ENCODE results near the gene FOXO1.

FOXO1 gene

GRCh38 chr13:40682449-40683240, 16.2 kb upstream of the FOXO1 start:
- no peak for DNase-seq (ENCODE audit: extremely low read depth, low read depth)
- no peak overlapping the region for H3K4me3 ChIP-seq (replicated peaks; ENCODE audit: low read depth, low read length)
- TF ChIP-seq, protein P1, sequence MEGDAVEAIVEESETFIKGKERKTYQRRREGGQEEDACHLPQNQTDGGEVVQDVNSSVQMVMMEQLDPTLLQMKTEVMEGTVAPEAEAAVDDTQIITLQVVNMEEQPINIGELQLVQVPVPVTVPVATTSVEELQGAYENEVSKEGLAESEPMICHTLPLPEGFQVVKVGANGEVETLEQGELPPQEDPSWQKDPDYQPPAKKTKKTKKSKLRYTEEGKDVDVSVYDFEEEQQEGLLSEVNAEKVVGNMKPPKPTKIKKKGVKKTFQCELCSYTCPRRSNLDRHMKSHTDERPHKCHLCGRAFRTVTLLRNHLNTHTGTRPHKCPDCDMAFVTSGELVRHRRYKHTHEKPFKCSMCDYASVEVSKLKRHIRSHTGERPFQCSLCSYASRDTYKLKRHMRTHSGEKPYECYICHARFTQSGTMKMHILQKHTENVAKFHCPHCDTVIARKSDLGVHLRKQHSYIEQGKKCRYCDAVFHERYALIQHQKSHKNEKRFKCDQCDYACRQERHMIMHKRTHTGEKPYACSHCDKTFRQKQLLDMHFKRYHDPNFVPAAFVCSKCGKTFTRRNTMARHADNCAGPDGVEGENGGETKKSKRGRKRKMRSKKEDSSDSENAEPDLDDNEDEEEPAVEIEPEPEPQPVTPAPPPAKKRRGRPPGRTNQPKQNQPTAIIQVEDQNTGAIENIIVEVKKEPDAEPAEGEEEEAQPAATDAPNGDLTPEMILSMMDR (IDR thresholded peaks at IDR 0.05; ENCODE audit: low read depth, low read length, missing control alignments) = no peak

DNA sequence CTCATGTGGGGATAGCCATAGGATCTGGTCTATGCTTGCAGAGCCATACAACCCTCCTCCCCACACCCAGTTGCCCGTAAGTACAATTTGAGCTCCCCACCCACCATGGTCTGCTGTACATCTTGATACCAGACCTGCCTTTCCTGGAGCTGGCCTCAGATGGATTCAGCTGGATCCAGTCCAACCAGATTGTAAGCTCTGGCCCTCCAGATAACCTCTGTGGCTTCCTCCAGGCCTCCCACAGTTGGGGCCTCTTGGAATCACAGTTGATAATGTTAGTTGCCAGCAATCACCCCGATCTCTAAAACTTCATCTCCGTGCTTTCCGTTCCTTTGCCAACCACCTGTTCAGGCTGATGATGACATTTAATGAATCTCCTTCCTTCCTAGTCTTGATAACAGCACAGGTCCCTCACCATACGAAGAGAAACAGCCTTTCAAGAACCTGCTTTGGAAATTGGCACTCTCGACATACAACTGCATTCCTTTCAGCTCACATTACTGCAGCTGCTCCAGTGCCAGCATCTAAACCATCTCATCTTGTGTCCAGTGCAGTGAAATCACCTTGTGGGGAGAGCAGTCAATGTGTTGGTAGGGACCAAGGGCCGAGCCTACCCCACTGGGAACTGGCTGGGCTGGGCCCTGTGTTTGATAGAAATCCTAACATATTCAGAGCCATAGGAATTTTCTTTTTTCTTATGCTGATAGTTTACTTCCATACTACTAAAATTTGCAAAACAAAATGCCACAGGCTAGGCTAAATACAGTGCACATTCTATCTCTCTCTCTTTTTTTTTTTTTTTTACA, 15.1 kb upstream of the FOXO1 start:
- DNase-seq (ENCODE audit: extremely low read depth, low read depth) = no peak
- TF ChIP-seq, protein P1 (IDR thresholded peaks at IDR 0.05; ENCODE audit: low read depth, low read length, missing control alignments) = no peak
- no peak overlapping the region for H3K4me3 ChIP-seq (replicated peaks; ENCODE audit: low read depth, low read length)

DNA sequence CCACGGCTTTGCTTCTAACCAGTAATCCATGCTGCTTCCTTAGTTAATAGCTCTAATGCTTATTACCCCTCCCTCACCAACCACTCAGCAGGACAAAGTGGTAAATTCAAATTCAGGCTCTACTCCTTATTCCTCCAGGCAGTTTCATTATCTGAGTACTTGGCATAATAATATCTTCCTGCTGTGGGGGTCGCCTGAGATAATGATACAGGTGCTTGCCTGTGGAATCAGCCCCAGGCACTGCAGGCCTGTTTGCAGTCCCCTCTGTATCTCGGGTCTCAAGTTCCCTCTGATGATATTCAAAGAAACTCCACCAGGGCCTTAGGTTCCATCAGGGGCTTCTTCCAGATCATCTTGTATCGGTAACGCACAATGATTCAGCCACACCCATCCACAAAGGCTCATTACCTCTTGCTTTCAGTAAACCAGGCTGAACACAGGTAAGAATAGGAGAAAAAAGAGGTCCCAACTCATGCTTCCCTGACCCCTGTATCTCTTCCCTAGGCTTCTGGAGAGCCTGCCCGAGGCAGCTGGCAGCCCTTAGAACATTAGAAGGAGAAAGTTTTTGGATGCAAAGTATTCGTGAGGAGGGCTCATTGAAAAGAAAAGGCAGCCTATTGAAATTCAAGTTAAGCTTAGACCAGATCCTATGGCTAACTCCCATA, 14.3 kb upstream of the FOXO1 start:
- TF ChIP-seq, protein P1 (IDR thresholded peaks at IDR 0.05; ENCODE audit: low read depth, low read length, missing control alignments) = no peak
- H3K4me3 ChIP-seq (replicated peaks; ENCODE audit: low read depth, low read length) = no peak overlapping the region

GRCh38 chr13:40679480-40679985, 13.1 kb upstream of the FOXO1 start:
- DNase-seq (ENCODE audit: extremely low read depth, low read depth) = no peak
- H3K4me3 ChIP-seq (replicated peaks; ENCODE audit: low read depth, low read length) = no peak overlapping the region
- TF ChIP-seq, protein P1 (IDR thresholded peaks at IDR 0.05; ENCODE audit: low read depth, low read length, missing control alignments) = no peak

More for the DNA sequence above, 14.3 kb upstream of the FOXO1 start:
- no peak for DNase-seq (ENCODE audit: extremely low read depth, low read depth)

- no peak for DNase-seq (ENCODE audit: extremely low read depth, low read depth)
- TF ChIP-seq, protein P1 (IDR thresholded peaks at IDR 0.05; ENCODE audit: low read depth, low read length, missing control alignments) = no peak
- no peak overlapping the region for H3K4me3 ChIP-seq (replicated peaks; ENCODE audit: low read depth, low read length)
Observed at GRCh38 chr13:40677064-40677463, 10.6 kb upstream of the FOXO1 start.

DNA sequence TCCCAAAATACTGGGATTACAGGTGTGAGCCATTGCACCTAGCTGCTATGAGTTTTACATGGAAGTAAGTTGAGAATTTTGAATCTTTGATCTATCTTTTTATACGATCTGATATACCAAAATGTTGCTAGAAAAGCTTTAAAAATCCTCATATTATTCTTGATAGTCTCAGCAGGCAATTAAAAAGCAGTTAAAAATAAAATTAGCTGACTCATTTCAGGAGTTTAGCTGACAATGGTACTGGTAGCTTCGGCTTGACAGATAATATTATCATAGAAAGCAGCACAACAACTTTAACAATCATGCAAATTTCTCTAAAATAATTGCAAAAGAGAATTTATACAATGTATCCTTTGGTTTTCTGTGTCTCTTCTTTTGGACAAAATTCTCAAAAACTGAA, 9.6 kb upstream of the FOXO1 start:
- no peak for DNase-seq (ENCODE audit: extremely low read depth, low read depth)
- TF ChIP-seq, protein P1 (IDR thresholded peaks at IDR 0.05; ENCODE audit: low read depth, low read length, missing control alignments) = no peak
- no peak overlapping the region for H3K4me3 ChIP-seq (replicated peaks; ENCODE audit: low read depth, low read length)

Measured in HFF-Myc (cell line).